HepG2 (cell line): ENCODE measurements around the gene CCNQ. TPM values are rescaled to one million over a fixed set of nuclear protein-coding genes. Genes with fewer than 3 reads are reported as not detected.

ENCODE experiments used
- ATAC-seq: fragments of 200-7000 bp; cut with Tn5 transposase; 3 replicates; pipeline ENCODE4 v1.9.1; 2020; ENCODE audit warnings: mild to moderate bottlenecking, moderate library complexity
- BruUV-seq: library from RNA; stranded (reverse); fragments of 400-500 nt; replicated peaks from 2 replicates; lab custom pipeline; 2021; lab: Mats Ljungman, UMichigan
- CTCF ChIA-PET: fragments of 300-600 bp; formaldehyde crosslinking; extraction: SDS; loops from one replicate; lab custom pipeline; 2021; ENCODE audit warnings: low total read pairs, inconsistent platforms, low intra/inter-chr PET ratio; lab: Yijun Ruan, JAX
- POLR2A ChIA-PET: fragments of 350-600 bp; sonication (Branson Sonifier 250); formaldehyde crosslinking; loops from one replicate; lab custom pipeline; 2020; ENCODE audit warnings: antibody characterized with exemption, inconsistent platforms; lab: Yijun Ruan, JAX
- DNase-seq: peaks from one replicate; pipeline ENCODE4 v3.0.0-alpha.2; 2015; ENCODE audit warnings: low spot score
- FAIRE-seq: peaks from 3 replicates; lab custom pipeline; 2011; peaks lifted over from hg19 to GRCh38; lab: Jason Lieb, UNC
- H2AFZ ChIP-seq: one replicate; pipeline ENCODE4 v1.6.1; 2011; ENCODE audit warnings: low read length, inconsistent platforms
- H3K27ac ChIP-seq: fragments of 300-600 bp; 3 replicates; pipeline ENCODE4 v1.8.0; 2011; ENCODE audit warnings: mixed run types, mild to moderate bottlenecking, mixed read lengths, low read length, inconsistent platforms; ENCODE audit not compliant: insufficient read depth; ENCODE audit errors: extremely low read length
- H3K27me3 ChIP-seq, 2 experiments: fragments of 200-600 bp in 1 of 2; 2 replicates in 1 of 2; 3 replicates in 1 of 2; pipeline versions ENCODE4 v1.6.0 to v1.8.0; 2011; ENCODE audit warnings: low read length in 2 of 2, mild to moderate bottlenecking in 2 of 2, moderate library complexity in 2 of 2, inconsistent platforms in 1 of 2; ENCODE audit not compliant: insufficient read depth in 2 of 2, control insufficient read depth in 1 of 2
- H3K36me3 ChIP-seq, 2 experiments: fragments of 200-600 bp in 1 of 2; replicated peaks in 1 of 2; 2 replicates in 1 of 2; 3 replicates in 1 of 2; pipeline versions ENCODE4 v1.5.1 to v1.8.0; 2011; ENCODE audit warnings: low read length in 2 of 2, inconsistent platforms in 1 of 2; ENCODE audit not compliant: insufficient read depth in 2 of 2, control insufficient read depth in 1 of 2
- H3K4me1 ChIP-seq: 2 replicates; pipeline ENCODE4 v1.5.1; 2012; ENCODE audit warnings: low read length, inconsistent platforms; ENCODE audit not compliant: insufficient read depth
- H3K4me2 ChIP-seq: 2 replicates; pipeline ENCODE4 v1.6.0; 2011; ENCODE audit warnings: low read depth, low read length, inconsistent platforms
- H3K4me3 ChIP-seq, 3 experiments: fragments of 200-600 bp in 1 of 3; sonication (generic), shearing (Covaris generic) in 1 of 3; replicated peaks in 1 of 3; 2 replicates each; pipeline ENCODE4 v1.5.1; 2011 to 2016; ENCODE audit warnings: low read length in 3 of 3, inconsistent platforms in 2 of 3, low read depth in 2 of 3, mild to moderate bottlenecking in 2 of 3, control low read depth in 1 of 3, mixed read lengths in 1 of 3; ENCODE audit not compliant: insufficient read depth in 1 of 3
- H3K79me2 ChIP-seq: one replicate; pipeline ENCODE4 v1.6.1; 2011; ENCODE audit warnings: low read length, inconsistent platforms; ENCODE audit not compliant: insufficient read depth
- H3K9ac ChIP-seq: 2 replicates; pipeline ENCODE4 v1.6.0; 2011; ENCODE audit warnings: mild to moderate bottlenecking, low read depth, low read length, inconsistent platforms; ENCODE audit not compliant: insufficient read depth
- H3K9me3 ChIP-seq: 2 replicates; pipeline ENCODE4 v1.5.1; 2012; ENCODE audit warnings: mild to moderate bottlenecking, low read length
- H4K20me1 ChIP-seq: 2 replicates; pipeline ENCODE4 v1.6.0; 2011; ENCODE audit warnings: inconsistent platforms, mild to moderate bottlenecking, low read length, moderate library complexity; ENCODE audit not compliant: insufficient read depth
- AGO1 ChIP-seq: fragments of 200-400 bp; formaldehyde crosslinking; IDR thresholded peaks from 2 replicates; pipeline ENCODE4 v1.6.1; 2017; ENCODE audit warnings: mild to moderate bottlenecking, low read depth, low read length, moderate library complexity; ENCODE audit not compliant: poor library complexity, severe bottlenecking
- CREB3 ChIP-seq: sonication (generic); formaldehyde crosslinking; IDR thresholded peaks from 2 replicates; pipeline ENCODE4 v1.5.0; 2020; ENCODE audit warnings: missing genetic modification reagents
- FLYWCH1 ChIP-seq: sonication (generic); formaldehyde crosslinking; IDR thresholded peaks from 2 replicates; pipeline ENCODE4 v1.8.1; 2023; ENCODE audit warnings: mild to moderate bottlenecking, missing genetic modification reagents
- GPN1 ChIP-seq: sonication (generic); formaldehyde crosslinking; IDR thresholded peaks from 2 replicates; pipeline ENCODE4 v1.5.1; 2020; ENCODE audit warnings: missing genetic modification reagents, borderline replicate concordance
- HNF1B ChIP-seq: sonication (generic); formaldehyde crosslinking; IDR thresholded peaks from 2 replicates; pipeline ENCODE4 v1.5.1; 2020; ENCODE audit warnings: mild to moderate bottlenecking, moderate library complexity, missing genetic modification reagents
- MAFF ChIP-seq: IDR thresholded peaks from 2 replicates; pipeline ENCODE4 v1.6.1; 2011; ENCODE audit warnings: low read depth, low read length, improper control_type of control experiment
- NR2C2 ChIP-seq: sonication (generic); formaldehyde crosslinking; IDR thresholded peaks from 2 replicates; pipeline ENCODE4 v1.4.0; 2020; ENCODE audit warnings: missing genetic modification reagents, mild to moderate bottlenecking, moderate library complexity, borderline replicate concordance
- SATB2 ChIP-seq: sonication (generic); formaldehyde crosslinking; IDR thresholded peaks from 2 replicates; pipeline ENCODE4 v1.5.0; 2020; ENCODE audit warnings: missing genetic modification reagents
- TARDBP ChIP-seq: sonication (generic); formaldehyde crosslinking; IDR thresholded peaks from 2 replicates; pipeline ENCODE4 v1.8.0; 2022; ENCODE audit warnings: mild to moderate bottlenecking, missing genetic modification reagents
- ZFP36L1 ChIP-seq: sonication (generic); formaldehyde crosslinking; IDR thresholded peaks from 2 replicates; pipeline ENCODE4 v1.8.0; 2022; ENCODE audit warnings: mild to moderate bottlenecking, missing genetic modification reagents, moderate library complexity
- ZNF615 ChIP-seq: sonication (generic); formaldehyde crosslinking; IDR thresholded peaks from 2 replicates; pipeline ENCODE4 v1.5.0; 2020; ENCODE audit warnings: mild to moderate bottlenecking, missing genetic modification reagents, borderline replicate concordance
- ZXDC ChIP-seq: sonication (generic); formaldehyde crosslinking; IDR thresholded peaks from 2 replicates; pipeline ENCODE4 v1.5.0; 2020; ENCODE audit warnings: mild to moderate bottlenecking, missing genetic modification reagents
- WGBS: methylation state at CpG from one replicate; pipeline ENCODE4 v1.1.6; 2017; ENCODE audit warnings: low lambda C conversion rate; 5-methylcytosine and 5-hydroxymethylcytosine counted together
- in situ Hi-C: cut with HindIII; loops from 2 replicates; pipeline ENCODE4 v1.10.0; 2017; ENCODE audit warnings: low pct_unique_long_range_greater_than_20kb; ENCODE audit not compliant: extremely low pct_ligation_motif_present
- intact Hi-C: fragments of 100-400 bp; cut with micrococcal nuclease; formaldehyde crosslinking; loops from one replicate; pipeline ENCODE4 v1.10.0; 2022; ENCODE audit not compliant: unreplicated experiment
- polyA plus RNA-seq, 8 experiments: library from polyadenylated mRNA; depleted of rRNA in 3 of 8; stranded (reverse) in 7 of 8; unstranded in 1 of 8; fragments of >200 nt; fragmentation: Illumina TruSeq in 4 of 8; extraction: Trizol in 4 of 8; gene quantifications; 2 replicates each; pipeline versions ENCODE4 v1.2.1 to v1.2.3, GENCODE V29; 2011 to 2016; ENCODE audit warnings: low read depth in 4 of 8, missing spikeins in 1 of 8, mixed read lengths in 1 of 8; ENCODE audit not compliant: insufficient read depth in 1 of 8
- total RNA-seq, 5 experiments: library from RNA; depleted of rRNA; stranded (reverse); fragments of >200 nt; fragmentation: Illumina TruSeq; extraction: Trizol; gene quantifications; 2 replicates each; pipeline ENCODE4 v1.2.3, GENCODE V29; 2016; ENCODE audit warnings: low read depth in 1 of 5
- TF ChIP-seq, protein P1 (sequence below): sonication (generic); formaldehyde crosslinking; IDR thresholded peaks from 2 replicates; pipeline ENCODE4 v1.4.0; 2020; ENCODE audit warnings: missing genetic modification reagents, borderline replicate concordance
- TF ChIP-seq, protein P2 (sequence below): sonication (generic); formaldehyde crosslinking; IDR thresholded peaks from 2 replicates; pipeline ENCODE4 v1.5.1; 2020; ENCODE audit warnings: missing genetic modification reagents, mild to moderate bottlenecking, borderline replicate concordance

Gene CCNQ
- total and polyA plus RNA-seq, 2 of the 13 experiments (the other 11 are each of a cell fraction or from before 2014, with no cell fraction given) = 15.0 to 25.5 TPM

DNA sequence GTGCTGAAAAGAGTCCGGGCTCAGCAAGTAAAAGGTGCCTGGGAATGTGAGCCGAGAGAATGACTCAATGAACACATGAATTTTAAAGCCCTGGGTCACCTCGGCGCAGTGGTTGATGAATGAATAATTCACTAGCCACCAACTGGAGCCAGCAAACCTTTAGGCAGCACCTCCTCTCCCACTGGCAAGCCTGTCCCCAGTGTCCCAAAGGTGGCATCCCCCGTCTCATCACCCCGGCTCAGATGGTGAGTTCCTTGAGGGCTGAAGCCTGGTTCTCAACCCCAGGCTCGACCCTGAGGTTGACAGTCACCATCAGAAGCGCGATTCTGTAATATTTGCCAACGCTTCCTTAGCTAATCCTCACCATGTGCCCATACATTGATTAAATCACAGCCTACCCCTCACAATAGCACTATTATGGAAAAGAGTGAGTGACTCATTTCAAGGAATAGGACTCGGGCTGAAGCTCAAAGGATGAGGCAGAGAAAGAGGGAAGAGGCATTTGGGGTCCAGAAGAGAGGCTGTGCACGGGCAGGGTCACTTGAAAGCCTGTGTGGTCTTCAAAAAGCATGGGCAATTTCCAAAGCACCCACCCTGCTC is 2.7 kb upstream of the CCNQ start (continued):
- TF ChIP-seq ZXDC = no peak

- Histone ChIP-seq H3K36me3 (no peaks in the 10 kb centered on the region), H3K27me3 (no peaks in the 10 kb centered on the region; a peak in 1 of 5 replicates), H3K79me2 (peaks cover 9% of the 10 kb centered on the region), H4K20me1 (no peaks in the 10 kb centered on the region), H3K27ac (no peak overlapping the region), H3K4me2 (no peak overlapping the region), H3K9me3 (no peaks in the 10 kb centered on the region), H3K4me3 (no peak overlapping the region), H3K4me1 (peaks cover 30% of the 10 kb centered on the region), H2AFZ (no peak overlapping the region), H3K9ac (no peak overlapping the region)
- in situ Hi-C loops = no loop called here
- DNase-seq (no peak), ATAC-seq (no peak), FAIRE-seq (no peak)
- BruUV-seq = no TSS peak
- ChIA-PET CTCF (no interaction called here), POLR2A (interaction anchor here (1.9 kb wide), 1 partner anchor 25 kb away, joined by 6 read pairs; no protein-coding TSS in a partner anchor)
- no CpG with 5 or more reads among the region's 7 CpGs for WGBS
- intact Hi-C loops = no loop called here
- no peak for TF ChIP-seq FLYWCH1 (CRISPR knock-in tag)
- no peak for TF ChIP-seq AGO1
- TF ChIP-seq, protein P1, sequence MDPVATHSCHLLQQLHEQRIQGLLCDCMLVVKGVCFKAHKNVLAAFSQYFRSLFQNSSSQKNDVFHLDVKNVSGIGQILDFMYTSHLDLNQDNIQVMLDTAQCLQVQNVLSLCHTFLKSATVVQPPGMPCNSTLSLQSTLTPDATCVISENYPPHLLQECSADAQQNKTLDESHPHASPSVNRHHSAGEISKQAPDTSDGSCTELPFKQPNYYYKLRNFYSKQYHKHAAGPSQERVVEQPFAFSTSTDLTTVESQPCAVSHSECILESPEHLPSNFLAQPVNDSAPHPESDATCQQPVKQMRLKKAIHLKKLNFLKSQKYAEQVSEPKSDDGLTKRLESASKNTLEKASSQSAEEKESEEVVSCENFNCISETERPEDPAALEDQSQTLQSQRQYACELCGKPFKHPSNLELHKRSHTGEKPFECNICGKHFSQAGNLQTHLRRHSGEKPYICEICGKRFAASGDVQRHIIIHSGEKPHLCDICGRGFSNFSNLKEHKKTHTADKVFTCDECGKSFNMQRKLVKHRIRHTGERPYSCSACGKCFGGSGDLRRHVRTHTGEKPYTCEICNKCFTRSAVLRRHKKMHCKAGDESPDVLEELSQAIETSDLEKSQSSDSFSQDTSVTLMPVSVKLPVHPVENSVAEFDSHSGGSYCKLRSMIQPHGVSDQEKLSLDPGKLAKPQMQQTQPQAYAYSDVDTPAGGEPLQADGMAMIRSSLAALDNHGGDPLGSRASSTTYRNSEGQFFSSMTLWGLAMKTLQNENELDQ (CRISPR knock-in tag) = no peak
- no peak for TF ChIP-seq HNF1B (CRISPR knock-in tag)
- no peak for TF ChIP-seq TARDBP (CRISPR knock-in tag)
- TF ChIP-seq GPN1 = no peak
- TF ChIP-seq ZFP36L1 = no peak
- no peak for TF ChIP-seq ZNF615 (CRISPR knock-in tag)
- TF ChIP-seq NR2C2 (CRISPR knock-in tag) = no peak
- TF ChIP-seq MAFF = no peak
- no peak for TF ChIP-seq CREB3 (CRISPR knock-in tag)
- TF ChIP-seq, protein P2, sequence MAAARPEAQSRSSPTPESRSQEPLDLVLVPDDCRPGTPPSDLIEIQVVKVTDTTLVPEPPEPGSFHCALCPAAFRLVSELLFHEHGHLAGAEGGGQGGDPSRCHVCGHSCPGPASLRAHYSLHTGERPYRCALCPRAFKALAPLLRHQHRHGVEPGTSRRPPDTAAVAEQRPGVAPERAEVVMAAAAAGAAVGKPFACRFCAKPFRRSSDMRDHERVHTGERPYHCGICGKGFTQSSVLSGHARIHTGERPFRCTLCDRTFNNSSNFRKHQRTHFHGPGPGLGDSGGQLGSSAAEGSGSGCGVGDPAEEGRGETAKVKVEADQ (CRISPR knock-in tag) = no peak
- no peak for TF ChIP-seq SATB2 (CRISPR knock-in tag)
These were observed 2.0 kb upstream of the CCNQ start for GRCh38 chrX:153600921-153601320.
